Inferior parietal cortex (tissue), 1 donor: ENCODE results near the gene SLC18A2.
"Not testable (repeated sequence)": the region's sequence is repeated elsewhere in the genome, so short reads cannot be mapped to it uniquely, and the experiment has no call there.

Experiments
- DNase-seq: peaks from one replicate; pipeline ENCODE4 v3.0.0-alpha.2; 2016; ENCODE audit errors: extremely low spot score

Gene SLC18A2

GRCh38 chr10:117240621-117241529 lies at the start of gene SLC18A2:
Gene SLC18A2, plus strand, starts transcription at chr10:117241114. Its CDS starts 580 bp downstream, at chr10:117241694.
- no peak for DNase-seq

DNA sequence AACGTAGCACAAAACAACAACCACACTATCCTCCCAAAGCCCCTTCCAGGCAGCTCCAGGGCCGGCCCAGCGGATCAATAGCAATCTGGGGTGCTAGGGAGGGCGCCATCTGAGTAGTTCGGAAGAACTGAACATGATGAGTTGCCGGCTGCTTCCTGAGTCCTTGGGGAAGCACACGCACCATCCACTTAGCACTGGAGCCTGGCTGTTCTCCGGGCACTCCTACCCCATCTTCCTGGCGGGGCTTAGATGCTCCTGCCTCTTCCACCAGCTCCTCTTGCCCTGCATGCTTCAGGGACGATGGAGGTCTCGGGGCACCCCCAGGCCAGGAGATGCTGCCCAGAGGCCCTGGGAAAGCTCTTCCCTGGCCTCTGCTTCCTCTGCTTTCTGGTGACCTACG lies 43.7 kb upstream of the SLC18A2 start, which contains the start of gene KCNK18:
Gene KCNK18 (plus strand): TSS at position 301 of the 400 bp plus-strand sequence. CDS start 0 bp downstream, at position 301.
- no peak for DNase-seq

DNA sequence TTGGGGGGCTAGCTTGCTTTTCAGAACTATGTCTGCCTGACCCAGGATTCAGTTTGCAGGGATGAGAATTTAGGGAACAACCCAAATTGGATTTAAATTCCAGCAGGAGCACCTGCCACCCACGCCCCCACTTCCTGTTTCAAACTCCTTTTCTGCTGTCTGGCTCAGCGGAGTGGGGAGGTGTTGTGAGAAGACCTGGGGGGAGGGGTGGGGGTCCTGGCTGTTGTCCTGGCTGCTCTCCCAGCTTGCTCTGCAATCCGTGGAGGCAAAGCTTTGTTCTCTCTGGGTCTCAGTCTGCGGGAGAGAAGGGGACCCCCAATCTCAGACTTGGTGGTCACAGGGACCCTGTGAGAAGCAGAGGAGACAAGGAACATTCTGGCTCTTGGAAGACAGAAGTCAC lies 42.8 kb upstream of the SLC18A2 start:
- no peak for DNase-seq

- no peak for DNase-seq
Observed at GRCh38 chr10:117201826-117202225, 39.1 kb upstream of the SLC18A2 start.

DNA sequence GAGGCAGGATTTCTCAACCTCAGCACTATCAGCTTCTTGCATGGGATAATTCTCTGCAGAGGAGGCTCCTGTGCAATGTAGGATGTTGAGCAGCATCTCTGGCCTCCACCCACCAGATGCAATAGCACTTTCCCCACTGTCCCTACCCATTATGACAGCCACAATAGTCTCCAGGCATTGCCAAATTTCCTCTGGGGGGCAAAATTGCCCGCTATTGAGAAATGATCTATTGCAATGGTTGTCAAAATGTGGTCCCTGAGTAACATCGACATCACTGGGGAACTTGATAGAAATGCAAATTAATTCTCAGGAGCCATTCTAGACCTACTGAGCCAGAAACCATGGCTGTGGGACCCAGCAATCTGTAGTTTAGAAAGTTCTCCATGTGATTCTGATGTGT lies 36.6 kb upstream of the SLC18A2 start:
- no peak for DNase-seq

DNA sequence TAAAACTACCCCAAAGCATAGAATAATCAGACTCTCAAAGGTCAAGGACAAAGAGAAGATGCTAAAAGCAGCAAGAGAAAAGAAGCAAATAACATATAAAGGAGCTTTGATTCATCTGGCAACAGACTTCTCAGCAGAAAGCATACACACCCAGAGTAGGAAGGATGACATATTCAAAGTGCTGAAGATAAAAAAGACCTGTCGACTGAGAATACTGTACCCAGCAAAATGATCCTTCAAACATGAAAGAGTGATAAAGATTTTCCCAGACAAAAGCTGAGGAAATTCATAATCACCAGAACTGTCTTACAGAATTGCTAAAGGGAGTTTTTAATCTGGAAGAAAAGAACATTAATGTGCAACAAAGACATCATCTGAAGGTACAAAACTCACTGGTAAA lies 28.7 kb upstream of the SLC18A2 start:
- DNase-seq = no peak

- no peak for DNase-seq
Observed at GRCh38 chr10:117214401-117214800, 26.5 kb upstream of the SLC18A2 start.

DNA sequence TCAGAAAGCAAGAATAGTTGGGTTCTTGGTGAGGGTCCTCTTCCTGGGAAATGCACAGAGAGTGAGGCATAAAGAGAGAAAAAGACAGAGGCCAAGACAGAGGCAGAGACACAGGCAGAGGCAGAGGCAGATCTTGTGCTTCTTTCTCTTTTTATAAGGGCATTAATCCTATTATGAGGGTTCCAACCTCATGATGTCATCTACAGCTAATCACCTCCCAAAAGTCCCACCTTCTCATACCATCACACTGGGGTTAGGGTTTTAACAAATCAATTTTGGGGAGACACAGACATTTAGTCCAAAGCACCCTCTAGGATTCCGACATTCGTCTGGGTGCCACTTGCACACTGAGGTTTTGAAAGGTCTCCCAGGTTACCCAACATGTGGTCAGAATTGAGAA lies 25.8 kb upstream of the SLC18A2 start:
- DNase-seq = no peak

DNA sequence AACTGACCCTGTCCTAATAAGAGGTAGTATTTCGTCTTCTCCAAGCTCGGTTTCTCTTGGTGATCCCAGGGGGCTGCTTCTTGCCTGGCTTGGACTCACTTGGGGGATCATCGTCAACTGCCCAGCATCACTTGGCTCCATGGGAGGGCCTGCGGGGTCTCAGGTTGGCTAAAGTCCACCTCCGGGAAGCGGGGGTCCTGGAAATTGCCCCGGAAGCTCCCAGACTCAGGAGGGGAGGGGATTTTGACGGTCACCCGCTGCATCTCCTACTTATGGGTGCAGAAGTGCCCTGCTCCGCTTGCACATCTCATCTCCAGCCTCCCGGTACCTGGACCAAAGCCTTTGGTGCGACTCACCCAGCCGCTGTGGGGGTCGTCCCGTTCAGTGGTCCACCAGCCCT lies 24.9 kb upstream of the SLC18A2 start:
- DNase-seq = no peak

DNA sequence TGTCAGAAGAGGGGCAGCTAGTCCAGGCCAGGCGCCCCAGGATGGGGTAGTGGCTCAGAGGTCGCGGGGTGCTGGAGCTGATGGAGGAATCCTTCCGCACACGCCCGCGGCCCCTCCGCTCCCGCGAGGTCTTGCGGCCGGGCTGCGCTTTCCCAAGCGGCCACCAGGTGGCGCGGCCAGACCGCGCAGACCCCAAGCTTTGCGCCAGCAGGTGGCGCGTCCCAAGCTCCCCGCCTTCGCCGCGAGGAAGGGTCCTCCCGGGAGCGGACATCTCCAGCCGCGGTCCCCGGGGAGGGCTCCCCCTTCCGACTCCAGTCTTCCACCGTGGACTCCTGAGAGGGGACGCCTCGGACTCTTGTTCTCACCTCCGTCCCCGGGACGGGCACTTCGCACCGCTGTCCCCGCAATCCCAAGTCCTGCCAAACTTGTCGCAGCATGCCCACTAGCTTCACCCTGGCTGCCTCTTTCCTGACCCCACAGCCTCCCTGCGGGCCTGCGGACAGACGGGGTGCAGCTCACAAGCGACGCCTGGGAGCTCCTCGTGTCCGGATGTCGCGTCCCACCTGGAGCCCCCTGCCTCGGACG lies 24.2 kb upstream of the SLC18A2 start:
- peak; percentile 63 for DNase-seq

- DNase-seq = no peak
Observed at GRCh38 chr10:117217196-117217761, 23.6 kb upstream of the SLC18A2 start.

DNA sequence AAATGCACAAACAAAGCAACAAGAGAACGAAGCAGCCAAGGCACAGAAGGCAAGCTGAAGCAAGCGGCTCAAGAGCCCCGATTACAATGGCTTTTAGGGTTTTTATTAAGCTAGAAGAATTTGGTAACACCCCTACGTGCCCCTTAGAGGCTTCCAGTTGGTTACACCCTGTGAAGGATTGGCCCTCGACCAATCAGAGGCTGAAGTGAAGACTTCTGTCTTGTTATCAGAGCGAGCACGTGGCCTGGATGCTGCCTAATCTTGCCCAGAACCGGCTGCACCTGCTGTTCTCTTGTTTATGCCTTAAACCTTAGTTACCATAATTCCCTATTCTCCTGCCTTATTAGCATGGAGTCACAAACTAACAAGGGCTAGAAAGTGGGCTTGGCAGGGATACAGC lies 22.3 kb upstream of the SLC18A2 start:
- no peak for DNase-seq

- DNase-seq = no peak
Observed at GRCh38 chr10:117221156-117221711, 19.7 kb upstream of the SLC18A2 start.

GRCh38 chr10:117222552-117222951 lies 18.4 kb upstream of the SLC18A2 start:
- DNase-seq = no peak

DNA sequence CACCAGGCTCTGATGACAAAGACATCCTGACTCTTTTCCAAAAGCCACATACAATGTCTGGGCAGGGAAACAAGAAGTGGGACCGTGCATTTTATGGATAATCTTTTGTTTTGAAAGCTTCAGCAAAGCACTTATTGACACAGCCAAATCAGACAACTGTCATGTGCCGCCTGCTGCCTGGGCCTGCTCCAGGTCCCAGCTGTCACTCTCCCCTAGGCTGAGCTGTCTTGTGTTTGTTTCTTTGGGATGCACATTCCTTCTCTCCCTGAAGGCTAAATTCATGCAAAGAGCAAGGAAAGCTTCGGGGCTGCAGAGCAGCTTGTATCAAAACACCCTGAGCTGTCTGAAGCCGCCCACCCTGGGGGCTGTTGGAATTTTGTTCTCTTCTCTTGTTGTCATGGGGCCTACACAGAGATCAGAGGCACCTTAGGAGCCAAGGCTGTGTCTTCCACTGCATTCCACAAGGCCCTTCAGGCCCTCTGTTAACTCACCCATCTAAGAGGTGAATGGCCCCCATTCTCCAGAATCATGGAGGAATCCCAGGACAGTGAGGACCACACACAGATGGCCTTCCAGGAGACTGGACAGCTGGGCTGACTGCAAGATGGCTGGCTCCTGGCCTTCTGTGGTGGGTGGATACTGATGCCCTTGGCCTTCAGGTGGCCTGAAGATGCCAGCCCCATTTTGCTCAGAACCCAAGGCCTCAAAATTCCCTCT lies 17.8 kb upstream of the SLC18A2 start:
- no peak for DNase-seq

DNA sequence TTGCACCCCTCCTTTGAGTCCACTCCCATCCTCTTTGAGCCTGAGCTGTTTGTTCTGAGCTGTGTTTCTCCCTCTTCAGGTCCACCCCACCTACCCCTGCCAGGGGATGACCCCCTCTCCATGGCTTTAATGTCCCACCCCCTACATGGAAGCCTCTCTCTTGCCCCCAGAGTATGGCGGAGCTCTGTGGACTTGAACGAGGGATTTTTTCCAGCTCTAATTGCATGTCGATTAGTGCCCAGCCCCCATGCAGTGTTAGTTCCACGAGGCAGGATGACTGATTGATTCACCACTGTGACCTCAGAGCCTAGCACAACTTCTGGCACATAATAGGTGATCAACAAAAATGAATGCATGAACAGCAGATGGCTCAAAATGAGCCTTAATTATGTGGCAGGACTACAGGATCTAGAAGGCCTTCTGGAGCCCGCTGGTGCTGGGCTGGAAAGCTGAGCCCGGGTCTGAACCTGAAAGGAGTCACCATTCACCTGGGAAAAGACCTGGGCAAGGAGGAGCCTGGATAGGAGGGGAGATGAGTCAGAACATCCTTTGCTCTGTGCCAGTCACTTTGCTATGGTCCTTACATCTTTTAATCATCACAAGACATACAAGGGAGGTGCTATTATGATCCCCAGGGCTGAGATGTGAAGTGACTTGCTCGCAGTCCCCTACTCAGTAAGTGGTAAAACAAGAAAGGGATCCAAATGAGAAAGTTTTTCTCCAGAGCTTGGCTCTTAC lies 17.1 kb upstream of the SLC18A2 start:
- no peak for DNase-seq

DNA sequence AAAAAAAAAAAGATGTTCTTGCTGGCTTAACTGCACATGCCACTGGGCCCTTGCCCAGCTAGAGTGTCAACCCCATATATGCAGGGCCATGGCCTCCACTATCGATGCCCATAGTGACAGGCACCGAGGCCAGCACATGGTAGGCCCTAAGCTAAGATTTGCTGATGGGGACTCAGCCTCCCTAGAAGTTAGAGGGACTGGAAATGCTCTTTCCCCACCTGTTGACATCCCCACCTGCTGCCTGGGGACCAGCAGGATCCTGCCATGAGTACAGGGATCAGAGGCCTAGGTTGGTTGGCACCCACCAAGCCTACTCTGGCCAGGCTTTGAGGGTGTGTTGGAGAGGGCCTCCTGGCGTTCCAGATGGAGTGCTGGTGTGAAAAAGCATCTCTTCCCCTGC lies 16.0 kb upstream of the SLC18A2 start:
- no peak for DNase-seq

- peak; percentile 11 for DNase-seq
Observed at GRCh38 chr10:117226813-117227451, 14.0 kb upstream of the SLC18A2 start.

- DNase-seq = no peak
Observed at GRCh38 chr10:117228210-117228609, 12.7 kb upstream of the SLC18A2 start.

- not testable (repeated sequence) for DNase-seq
Observed at GRCh38 chr10:117230107-117230506, 10.8 kb upstream of the SLC18A2 start.
